GM12878 (cell line): ENCODE measurements around the gene AEN. TPM values are rescaled to one million over a fixed set of nuclear protein-coding genes. Genes with fewer than 3 reads are reported as not detected.

Experiments
- ATAC-seq: fragments of 200-7000 bp; cut with Tn5 transposase; 3 replicates; pipeline ENCODE4 v1.9.1; 2020; ENCODE audit warnings: mild to moderate bottlenecking, moderate library complexity
- BruUV-seq: library from RNA; stranded (reverse); fragments of 400-500 nt; replicated peaks from 2 replicates; lab custom pipeline; 2021; lab: Mats Ljungman, UMichigan
- CTCF ChIA-PET: fragments of 300-600 bp; sonication (Branson Sonifier 250); formaldehyde crosslinking; extraction: SDS; loops from one replicate; lab custom pipeline; 2021; ENCODE audit warnings: inconsistent platforms; lab: Yijun Ruan, JAX
- POLR2A ChIA-PET: fragments of 350-600 bp; formaldehyde crosslinking; extraction: SDS; loops from one replicate; lab custom pipeline; 2021; ENCODE audit warnings: inconsistent platforms; lab: Charles Lee
- RAD21 ChIA-PET: fragments of 300-600 bp; sonication (Branson Sonifier 250); formaldehyde crosslinking; loops from one replicate; lab custom pipeline; 2023; ENCODE audit warnings: antibody characterized with exemption; ENCODE audit not compliant: unreplicated experiment; lab: Charles Lee
- SMC1A ChIA-PET: fragments of 300-600 bp; sonication (Branson Sonifier 250); formaldehyde crosslinking; loops from one replicate; lab custom pipeline; 2023; ENCODE audit not compliant: unreplicated experiment, uncharacterized antibody; lab: Charles Lee
- DNase-seq: peaks from one replicate; pipeline ENCODE4 v3.0.0-alpha.2; 2011; ENCODE audit warnings: low read depth, low spot score
- FAIRE-seq: peaks from 3 replicates; lab custom pipeline; 2011; peaks lifted over from hg19 to GRCh38; lab: Jason Lieb, UNC
- H2AFZ ChIP-seq: 2 replicates; pipeline ENCODE4 v1.6.0; 2011; ENCODE audit warnings: low read depth, low read length, control low read depth; ENCODE audit not compliant: control insufficient read depth
- H3K27ac ChIP-seq: 2 replicates; pipeline ENCODE4 v1.5.1; 2011; ENCODE audit warnings: control low read depth; ENCODE audit not compliant: control insufficient read depth, insufficient read depth
- H3K27me3 ChIP-seq, 2 experiments: replicated peaks in 1 of 2; 2 replicates each; pipeline versions ENCODE4 v1.6.0 to v1.6.1; 2011; ENCODE audit warnings: low read length in 1 of 2; ENCODE audit not compliant: control insufficient read depth in 2 of 2, insufficient read depth in 2 of 2
- H3K36me3 ChIP-seq, 2 experiments: 2 replicates each; pipeline ENCODE4 v1.5.1; 2011; ENCODE audit warnings: low read length in 1 of 2; ENCODE audit not compliant: control insufficient read depth in 2 of 2, insufficient read depth in 2 of 2
- H3K4me1 ChIP-seq: 2 replicates; pipeline ENCODE4 v1.6.1; 2011; ENCODE audit warnings: mild to moderate bottlenecking, low read length, moderate library complexity, mixed read lengths; ENCODE audit not compliant: control insufficient read depth, insufficient read depth
- H3K4me2 ChIP-seq: 2 replicates; pipeline ENCODE4 v1.6.0; 2011; ENCODE audit warnings: control low read depth; ENCODE audit not compliant: control insufficient read depth, insufficient read depth
- H3K4me3 ChIP-seq: fragments of 200-600 bp; sonication (generic); 2 replicates; pipeline ENCODE4 v1.5.1; 2016
- H3K79me2 ChIP-seq: 2 replicates; pipeline ENCODE4 v1.6.0; 2011; ENCODE audit warnings: low read length; ENCODE audit not compliant: control insufficient read depth, insufficient read depth
- H3K9ac ChIP-seq: 2 replicates; pipeline ENCODE4 v1.8.0; 2011; ENCODE audit warnings: low read length, control low read depth, mixed read lengths; ENCODE audit not compliant: control insufficient read depth, insufficient read depth
- H3K9me3 ChIP-seq: replicated peaks from 3 replicates; pipeline ENCODE4 v1.5.1; 2011; ENCODE audit warnings: mild to moderate bottlenecking, low read length; ENCODE audit not compliant: control insufficient read depth, insufficient read depth
- H4K20me1 ChIP-seq: 2 replicates; pipeline ENCODE4 v1.6.0; 2011; ENCODE audit not compliant: control insufficient read depth, insufficient read depth
- BACH1 ChIP-seq: fragments of 450-650 bp; IDR thresholded peaks from 2 replicates; pipeline ENCODE4 v1.6.1; 2017; ENCODE audit warnings: mild to moderate bottlenecking, borderline replicate concordance
- CHD1 ChIP-seq: IDR thresholded peaks from 2 replicates; pipeline ENCODE4 v1.6.1; 2012; ENCODE audit warnings: low read depth, low read length, improper control_type of control experiment
- MYC ChIP-seq: IDR thresholded peaks from 2 replicates; pipeline ENCODE4 v1.6.1; 2011; ENCODE audit warnings: mild to moderate bottlenecking, low read length, moderate library complexity, inconsistent platforms; ENCODE audit not compliant: insufficient read depth, insufficient replicate concordance, insufficient read length, severe bottlenecking
- POLR2A ChIP-seq: IDR thresholded peaks from 2 replicates; pipeline ENCODE4 v1.6.1; 2011; ENCODE audit warnings: low read depth, mild to moderate bottlenecking, low read length
- POLR2AphosphoS5 ChIP-seq: IDR thresholded peaks from 2 replicates; pipeline ENCODE4 v1.6.1; 2011; ENCODE audit warnings: mild to moderate bottlenecking, low read length, inconsistent platforms
- SPI1 ChIP-seq: IDR thresholded peaks from 2 replicates; pipeline ENCODE4 v1.6.1; 2011; ENCODE audit warnings: low read depth, mild to moderate bottlenecking, low read length, moderate library complexity, borderline replicate concordance; ENCODE audit not compliant: insufficient read depth
- TCF7 ChIP-seq: IDR thresholded peaks from 2 replicates; pipeline ENCODE4 v1.6.1; 2014; ENCODE audit warnings: antibody characterized with exemption, borderline replicate concordance
- WGBS: methylation state at CpG from one replicate; pipeline ENCODE4 v1.1.6; 2016; ENCODE audit warnings: low lambda C conversion rate; ENCODE audit not compliant: insufficient replicate concordance, insufficient coverage; ENCODE audit errors: missing lambda C conversion rate; 5-methylcytosine and 5-hydroxymethylcytosine counted together
- in situ Hi-C: fragments of 300-500 bp; cut with MboI; formaldehyde crosslinking; loops from 9 replicates; pipeline ENCODE4 v1.14.3; 2018; ENCODE audit warnings: mixed read lengths
- intact Hi-C: fragments of 100-400 bp; cut with micrococcal nuclease; formaldehyde crosslinking; loops from one replicate; pipeline ENCODE4 v1.14.2; 2022; ENCODE audit not compliant: unreplicated experiment
- polyA plus RNA-seq, 11 experiments: library from polyadenylated mRNA; depleted of rRNA in 4 of 11; unstranded in 6 of 11; stranded (reverse) in 5 of 11; fragments of >200 nt; fragmentation: Nextera tagmentation in 4 of 11; fragmentation: Illumina TruSeq in 1 of 11; extraction: Ambion mirVana in 4 of 11; extraction: Trizol in 1 of 11; gene quantifications; 1 replicate in 1 of 11; 2 replicates in 10 of 11; pipeline versions ENCODE4 v1.2.1 to v1.2.3, GENCODE V29; 2011 to 2016; ENCODE audit warnings: inconsistent platforms in 2 of 11, missing spikeins in 2 of 11, low read depth in 1 of 11
- total RNA-seq, 4 experiments: library from RNA; depleted of rRNA in 3 of 4; stranded (reverse); fragments of >200 nt in 3 of 4; fragmentation: Illumina TruSeq in 1 of 4; extraction: Trizol in 1 of 4; gene quantifications; 2 replicates each; pipeline versions ENCODE4 v1.2.1 to v1.2.3, GENCODE V29; 2013 to 2021

Gene AEN
- total and polyA plus RNA-seq, 10 of the 15 experiments (the other 5 are each of a cell fraction or from before 2014, with no cell fraction given): 11.7 to 81.2 (median 53.7) TPM

DNA sequence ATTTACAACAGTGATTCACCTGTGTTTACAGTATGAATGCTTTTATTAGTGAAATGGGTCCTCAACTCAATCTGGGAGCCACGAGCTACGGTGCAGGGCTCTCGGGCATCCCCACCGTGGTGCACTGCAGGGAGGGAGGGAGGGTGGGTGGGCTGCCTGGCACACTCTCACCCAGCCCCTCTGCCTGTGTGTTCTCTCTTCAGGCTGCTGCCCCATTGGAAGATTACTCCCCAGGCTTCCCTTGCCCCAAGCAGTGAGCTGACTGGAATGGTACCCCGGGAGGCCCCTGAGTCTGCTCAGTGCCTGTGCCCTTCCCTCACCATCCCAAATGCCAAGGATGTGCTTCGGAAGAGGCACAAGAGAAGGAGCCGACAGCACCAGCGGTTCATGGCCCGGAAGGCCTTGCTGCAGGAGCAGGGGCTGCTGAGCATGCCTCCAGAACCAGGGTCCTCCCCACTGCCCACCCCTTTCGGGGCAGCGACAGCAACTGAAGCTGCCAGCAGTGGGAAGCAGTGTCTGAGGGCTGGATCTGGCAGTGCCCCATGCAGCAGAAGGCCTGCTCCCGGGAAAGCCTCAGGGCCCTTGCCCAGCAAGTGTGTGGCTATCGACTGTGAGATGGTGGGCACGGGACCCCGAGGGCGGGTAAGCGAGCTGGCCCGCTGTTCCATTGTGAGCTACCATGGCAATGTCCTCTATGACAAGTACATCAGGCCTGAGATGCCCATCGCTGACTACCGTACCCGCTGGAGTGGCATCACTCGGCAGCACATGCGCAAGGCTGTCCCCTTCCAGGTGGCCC, 5.0 kb downstream of the AEN start:
- ATAC-seq (no peak), FAIRE-seq (no peak), DNase-seq (no peak)
- Histone ChIP-seq H3K36me3 (peaks cover 35% of the 10 kb centered on the region in 2 experiments), H3K27me3 (no peaks in the 10 kb centered on the region), H3K27ac (no peak overlapping the region), H3K4me1 (peaks cover 57% of the 10 kb centered on the region), H3K4me2 (peak overlapping the region; percentile 69), H2AFZ (no peak overlapping the region), H4K20me1 (peaks cover 24% of the 10 kb centered on the region), H3K9ac (no peak overlapping the region), H3K9me3 (no peaks in the 10 kb centered on the region), H3K4me3 (0 out of 2 replicates have a peak overlapping the region, but pooled peaks have one; percentile 0), H3K79me2 (peaks cover 95% of the 10 kb centered on the region)
- RAD21 ChIA-PET: interaction anchor here (3.3 to 3.7 kb wide), 2 partner anchors 31 to 39 kb away, joined by 38 to 40 read pairs; no protein-coding TSS in a partner anchor
- TF ChIP-seq POLR2A (peak; percentile 37; the same call in 1 of the 2 replicates), MYC (no peak)
- BruUV-seq: no TSS peak
- WGBS: 88% methylated on average over 21 of the region's 23 CpGs
- CTCF ChIA-PET: interaction anchor here (0.9 to 5.4 kb wide), 9 partner anchors 9 to 208 kb away, joined by 3 to 79 read pairs (median 30); no protein-coding TSS in a partner anchor
- POLR2A ChIA-PET: interaction anchor here (2.4 kb wide), 1 partner anchor 9 kb away, joined by 8 read pairs; no protein-coding TSS in a partner anchor
- in situ Hi-C loops (loop anchor here (5.0 kb wide), 1 partner anchor 76 kb away; no protein-coding TSS in a partner anchor), intact Hi-C loops (loop anchor here (2.0 kb wide), 3 partner anchors 31 to 269 kb away; partner anchors contain the start of gene HAPLN3)
- SMC1A ChIA-PET: interaction anchor here (1.4 to 3.6 kb wide), 10 partner anchors 8 to 208 kb away, joined by 3 to 43 read pairs (median 24); partner anchors contain the start of gene ISG20

DNA sequence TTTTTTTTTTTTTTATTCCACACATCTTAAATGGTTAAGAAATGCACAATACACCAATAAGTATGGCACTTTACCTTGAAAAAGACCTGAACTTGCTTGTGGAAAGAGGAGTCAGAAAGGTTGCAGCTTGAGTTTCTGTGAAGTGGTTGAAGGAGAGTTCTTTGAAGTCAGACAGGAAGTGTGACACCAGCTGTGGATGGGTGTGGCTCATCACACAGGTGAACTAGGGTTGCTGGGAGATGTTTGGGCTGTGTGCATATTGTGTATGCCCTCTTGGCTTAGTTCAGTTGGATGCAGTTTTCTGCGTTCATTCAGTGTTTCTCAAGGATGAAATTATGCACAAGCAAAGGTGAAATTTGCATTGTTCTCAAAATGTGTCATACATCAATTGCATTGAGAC, 6.3 kb downstream of the AEN start:
- DNase-seq (no peak), ATAC-seq (peak; percentile 14; the same call in 2 of the 3 replicates), FAIRE-seq (no peak)
- ChIA-PET CTCF (interaction anchor here (1.3 to 5.4 kb wide), 3 partner anchors 11 to 37 kb away, joined by 4 to 79 read pairs (median 6); no protein-coding TSS in a partner anchor), RAD21 (no interaction called here), SMC1A (interaction anchor here (0.6 to 3.3 kb wide), 4 partner anchors 8 to 119 kb away, joined by 3 to 15 read pairs (median 3); partner anchors contain the start of gene ISG20), POLR2A (no interaction called here)
- intact Hi-C loops (no loop called here), in situ Hi-C loops (loop anchor here (5.0 kb wide), 1 partner anchor 75 kb away; no protein-coding TSS in a partner anchor)
- H3K4me2 ChIP-seq: peak overlapping the region; percentile 26; the same call in 1 of the 2 replicates
- peaks cover 35 to 38% of the 10 kb centered on the region in 2 experiments for H3K36me3 ChIP-seq
- H4K20me1 ChIP-seq: peaks cover 24% of the 10 kb centered on the region
- peak; percentile 46; the same call in 1 of the 2 replicates for TF ChIP-seq POLR2AphosphoS5
- 0 out of 2 replicates have a peak, but pooled peaks have one; percentile 7 for TF ChIP-seq BACH1
- TF ChIP-seq TCF7: peak; percentile 49; the same call in 1 of the 2 replicates
- TF ChIP-seq CHD1: no peak
- TF ChIP-seq SPI1: 0 out of 2 replicates have a peak, but pooled peaks have one; percentile 40
- TSS peak; percentile 9 for BruUV-seq
- H3K9me3 ChIP-seq: no peaks in the 10 kb centered on the region
- H3K4me1 ChIP-seq: peaks cover 59% of the 10 kb centered on the region
- H3K79me2 ChIP-seq: peaks cover 83% of the 10 kb centered on the region
- H3K9ac ChIP-seq: no peak overlapping the region
- H2AFZ ChIP-seq: no peak overlapping the region
- 0% methylated on average over 1 of the region's 1 CpG for WGBS
- no peaks in the 10 kb centered on the region for H3K27me3 ChIP-seq
- no peak overlapping the region; the same call in 1 of the 2 replicates for H3K27ac ChIP-seq
- H3K4me3 ChIP-seq: no peak overlapping the region
